Psoas muscle (tissue), 8 donors: ENCODE measurements around the gene MAK. TPM values are rescaled to one million over a fixed set of nuclear protein-coding genes. Genes with fewer than 3 reads are reported as not detected.

Experiments
- ATAC-seq, 4 donors: fragments of 200-7000 bp; cut with Tn5 transposase; one replicate each; pipeline ENCODE4 v1.9.1; 2020; ENCODE audit warnings: moderate library complexity in 3 of 4, mild to moderate bottlenecking in 2 of 4
- DNase-seq, 2 donors: peaks; one replicate each; pipeline ENCODE4 v3.0.0-alpha.2; 2020
- H3K27ac ChIP-seq: fragments of 200-600 bp; one replicate; pipeline ENCODE4 v1.8.0; 2022
- H3K27me3 ChIP-seq, 3 donors: fragments of 200-600 bp in 1 of 3; one replicate each; pipeline versions ENCODE4 v1.6.1 to v1.8.0; 2013 to 2022; ENCODE audit warnings: low read length in 2 of 3, mild to moderate bottlenecking in 2 of 3, moderate library complexity in 1 of 3; ENCODE audit not compliant: insufficient read depth in 3 of 3
- H3K36me3 ChIP-seq, 2 donors: fragments of 200-600 bp in 1 of 2; one replicate each; pipeline versions ENCODE4 v1.6.1 to v1.8.0; 2013 to 2022; ENCODE audit warnings: low read depth in 1 of 2, mild to moderate bottlenecking in 1 of 2, moderate library complexity in 1 of 2; ENCODE audit not compliant: insufficient read depth in 1 of 2
- H3K4me1 ChIP-seq: fragments of 200-600 bp; one replicate; pipeline ENCODE4 v1.8.0; 2022
- H3K4me3 ChIP-seq: fragments of 200-600 bp; one replicate; pipeline ENCODE4 v1.8.0; 2022; ENCODE audit warnings: mild to moderate bottlenecking
- H3K9me3 ChIP-seq: fragments of 200-600 bp; one replicate; pipeline ENCODE4 v1.8.0; 2022
- WGBS, 3 donors: extraction: QIAGEN DNeasy Blood & Tissue Kit; methylation state at CpG; one replicate each; pipeline versions ENCODE4 v1.1.6 to v1.1.7; 2013; 5-methylcytosine and 5-hydroxymethylcytosine counted together
- intact Hi-C, 2 donors: fragments of 100-400 bp; cut with DNase I; formaldehyde crosslinking; loops; one replicate each; pipeline versions ENCODE4 v1.11.0 to v1.14.2; 2022
- polyA plus RNA-seq, 3 donors: library from polyadenylated mRNA; stranded (reverse); fragments of 200-250 nt; gene quantifications; one replicate each; pipeline ENCODE4 v1.2.3, GENCODE V29; 2013
- total RNA-seq, 4 donors: library from RNA; stranded (reverse); fragmentation: NEBNext Ultra II Directional in 2 of 4; extraction: Animal tissue kit (Norgen Biotek cat#: 25700) in 2 of 4; gene quantifications; one replicate each; pipeline versions ENCODE4 v1.2.1 to v1.2.4, GENCODE V29; 2021 to 2023
- TF ChIP-seq, protein P1 (sequence below): fragments of 200-600 bp; IDR thresholded peaks from one replicate; pipeline ENCODE4 v1.8.0; 2022; ENCODE audit warnings: antibody characterized with exemption
- donor health status: healthy with polysubstance abuse.
- donor health status: DM: no; HTN: no; CAD: no; lungs with moderate emphysema.
- donor health status: Bipolar disorder and iron deficiency.
- donor health status: healthy.
- donor health status: DM: yes; HTN: yes; CAD: no.
- donor health status: DM: no; HTN: no; CAD: no.
- donor health status: DM: no; HTN: no; CAD: no.
- donor health status: DM: yes; HTN: yes; CAD: no.

The MAK gene
- total and polyA plus RNA-seq, 7 donors = 0.01 to 0.09 (median 0.03) TPM; not detected in 4

DNA sequence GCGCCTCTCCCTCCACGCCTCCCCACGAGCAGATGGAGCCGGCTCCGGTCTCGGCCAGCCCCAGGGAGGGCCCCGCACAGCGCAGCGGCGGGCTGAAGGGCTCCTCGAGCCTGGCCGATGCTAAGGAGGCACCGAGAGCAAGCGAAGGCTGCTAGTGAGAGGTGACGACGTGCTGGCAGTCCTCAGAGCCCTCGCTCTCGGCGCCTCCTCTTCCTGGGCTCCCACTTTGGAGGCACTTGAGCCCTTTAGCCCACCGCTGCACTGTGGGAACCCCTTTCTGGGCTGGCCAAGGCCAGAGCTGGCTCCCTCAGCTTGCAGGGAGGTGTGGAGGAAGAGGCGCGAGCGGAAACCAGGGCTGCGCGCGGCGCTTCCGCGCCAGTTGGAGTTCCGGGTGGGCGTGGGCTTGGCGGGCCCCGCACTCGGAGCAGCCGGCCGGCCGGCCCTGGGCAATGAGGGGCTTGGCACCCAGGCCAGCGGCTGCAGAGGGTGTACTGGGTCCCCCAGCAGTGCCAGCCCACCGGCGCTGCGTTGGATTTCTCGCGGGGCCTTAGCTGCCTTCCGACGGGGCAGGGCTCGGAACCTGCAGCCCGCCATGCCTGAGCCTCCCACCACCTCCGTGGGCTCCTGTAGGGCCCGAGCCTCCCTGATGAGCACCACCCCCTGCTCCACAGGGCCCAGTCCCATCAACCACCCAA lies 117.9 kb downstream of the MAK start:
- peak; percentile 45 to 71 for DNase-seq
- peaks cover 22% of the 10 kb centered on the region for H3K4me1 ChIP-seq
- H3K4me3 ChIP-seq = peak overlapping the region; percentile 68
- intact Hi-C loops = no loop called here
- H3K27ac ChIP-seq = peak overlapping the region; percentile 16
- TF ChIP-seq, protein P1, sequence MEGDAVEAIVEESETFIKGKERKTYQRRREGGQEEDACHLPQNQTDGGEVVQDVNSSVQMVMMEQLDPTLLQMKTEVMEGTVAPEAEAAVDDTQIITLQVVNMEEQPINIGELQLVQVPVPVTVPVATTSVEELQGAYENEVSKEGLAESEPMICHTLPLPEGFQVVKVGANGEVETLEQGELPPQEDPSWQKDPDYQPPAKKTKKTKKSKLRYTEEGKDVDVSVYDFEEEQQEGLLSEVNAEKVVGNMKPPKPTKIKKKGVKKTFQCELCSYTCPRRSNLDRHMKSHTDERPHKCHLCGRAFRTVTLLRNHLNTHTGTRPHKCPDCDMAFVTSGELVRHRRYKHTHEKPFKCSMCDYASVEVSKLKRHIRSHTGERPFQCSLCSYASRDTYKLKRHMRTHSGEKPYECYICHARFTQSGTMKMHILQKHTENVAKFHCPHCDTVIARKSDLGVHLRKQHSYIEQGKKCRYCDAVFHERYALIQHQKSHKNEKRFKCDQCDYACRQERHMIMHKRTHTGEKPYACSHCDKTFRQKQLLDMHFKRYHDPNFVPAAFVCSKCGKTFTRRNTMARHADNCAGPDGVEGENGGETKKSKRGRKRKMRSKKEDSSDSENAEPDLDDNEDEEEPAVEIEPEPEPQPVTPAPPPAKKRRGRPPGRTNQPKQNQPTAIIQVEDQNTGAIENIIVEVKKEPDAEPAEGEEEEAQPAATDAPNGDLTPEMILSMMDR = no peak
- 17 to 50% (median 27%) methylated on average over 39 to 49 of the region's 49 CpGs for WGBS, 3 donors
- H3K27me3 ChIP-seq = no peaks in the 10 kb centered on the region
- no peaks in the 10 kb centered on the region for H3K9me3 ChIP-seq
- no peaks in the 10 kb centered on the region for H3K36me3 ChIP-seq
- ATAC-seq = no peak

DNA sequence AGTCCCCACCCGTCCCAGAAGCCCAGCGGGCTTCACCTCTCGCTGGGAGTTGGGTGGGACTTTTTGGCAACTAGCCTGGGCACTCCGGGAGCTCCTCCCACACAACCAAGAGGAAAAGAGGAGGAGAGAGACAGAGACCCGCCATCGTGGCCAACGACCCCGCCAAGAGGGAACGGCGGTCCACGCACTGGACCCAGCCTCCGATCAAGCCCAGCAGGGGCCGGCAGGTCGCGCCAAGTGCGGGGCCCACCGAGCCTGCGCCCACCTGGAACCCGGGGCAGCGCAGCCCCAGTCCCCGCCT lies 118.4 kb downstream of the MAK start:
- ATAC-seq = no peak
- intact Hi-C loops = no loop called here
- peak overlapping the region; percentile 16 for H3K27ac ChIP-seq

DNA sequence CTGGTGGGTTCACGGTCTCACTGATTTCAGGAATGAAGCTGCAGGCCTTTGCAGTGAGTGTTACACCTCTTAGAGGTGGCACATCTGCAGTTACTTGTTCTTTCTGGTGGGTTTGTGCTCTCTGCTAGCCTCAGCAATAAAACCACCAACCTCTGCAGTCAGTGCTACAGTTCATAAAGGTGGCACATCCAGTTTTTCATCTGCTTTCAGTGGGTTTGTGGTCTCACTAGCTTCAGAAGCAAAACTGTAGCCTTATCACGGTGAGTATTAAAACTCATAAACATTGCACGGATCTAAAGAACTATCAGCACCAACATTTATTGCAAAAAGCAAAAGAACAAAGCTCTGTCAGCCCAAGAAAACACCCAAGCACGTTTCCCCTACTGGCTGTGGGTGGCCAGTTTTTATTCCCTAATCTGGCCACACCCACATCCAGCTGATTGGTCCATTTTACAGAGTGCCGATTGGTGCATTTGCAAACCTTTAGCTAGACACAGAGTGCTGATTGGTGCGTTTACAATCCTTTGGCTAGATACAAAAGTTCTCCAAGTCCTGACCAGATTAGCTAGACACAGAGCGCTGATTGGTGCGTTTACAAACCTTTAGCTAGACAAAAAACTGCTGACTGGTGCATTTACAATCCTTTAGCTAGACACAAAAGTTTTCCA lies 118.9 kb downstream of the MAK start:
- WGBS, 3 donors = 77 to 85% (median 80%) methylated on average over 8 of the region's 8 CpGs
- no peaks in the 10 kb centered on the region for H3K9me3 ChIP-seq
- peak overlapping the region; percentile 68 for H3K4me3 ChIP-seq
- ATAC-seq (no peak), DNase-seq (no peak)
- no peaks in the 10 kb centered on the region for H3K27me3 ChIP-seq
- no peak overlapping the region for H3K27ac ChIP-seq
- H3K4me1 ChIP-seq = peaks cover 15% of the 10 kb centered on the region
- H3K36me3 ChIP-seq = no peaks in the 10 kb centered on the region
- TF ChIP-seq, protein P1 = no peak
- intact Hi-C loops = no loop called here

More for the DNA sequence above, 118.4 kb downstream of the MAK start:
- Histone ChIP-seq H3K4me3 (peak overlapping the region; percentile 68), H3K27me3 (no peaks in the 10 kb centered on the region), H3K4me1 (peaks cover 19% of the 10 kb centered on the region), H3K36me3 (no peaks in the 10 kb centered on the region), H3K9me3 (no peaks in the 10 kb centered on the region)
- 24 to 52% (median 33%) methylated on average over 21 of the region's 21 CpGs for WGBS, 3 donors
- DNase-seq = peak; percentile 20 to 54
- TF ChIP-seq, protein P1 = no peak

DNA sequence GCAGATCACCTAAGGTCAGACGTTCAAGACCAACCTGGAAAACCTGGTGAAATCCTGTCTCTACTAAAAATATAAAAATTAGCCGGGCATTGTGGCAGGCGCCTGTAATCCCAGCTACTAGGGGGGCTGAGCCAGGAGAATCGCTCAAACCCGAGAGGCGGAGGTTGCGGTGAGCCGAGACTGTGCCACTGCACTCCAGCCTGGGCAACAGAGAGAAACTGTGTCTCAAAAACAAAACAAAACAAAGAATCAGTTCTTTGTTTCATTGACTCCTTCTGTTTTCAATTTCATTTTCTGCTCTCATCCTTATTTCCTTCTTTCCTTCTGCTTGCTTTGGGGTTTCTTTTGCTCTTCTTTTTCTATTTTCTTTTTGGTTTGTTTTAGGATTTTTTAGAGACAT lies 124.4 kb downstream of the MAK start:
- TF ChIP-seq, protein P1 = no peak
- Histone ChIP-seq H3K27ac (no peak overlapping the region), H3K27me3 (no peaks in the 10 kb centered on the region), H3K4me3 (no peak overlapping the region), H3K4me1 (no peaks in the 10 kb centered on the region), H3K36me3 (peaks cover 0 to 20% of the 10 kb centered on the region in 2 donors), H3K9me3 (no peaks in the 10 kb centered on the region)
- 85 to 89% (median 87%) methylated on average over 8 of the region's 8 CpGs for WGBS, 3 donors
- DNase-seq (no peak), ATAC-seq (no peak)
- intact Hi-C loops = no loop called here

Other genes with a start within 250 kb of the MAK start
- 1 to 10 TPM in 2 of 4 donors, under 1 TPM in 2; 0.61 to 1.5 (median 1.0) TPM for gene C6orf52, start 143.9 kb downstream of the MAK start, total RNA-seq
- under 1 TPM; 0.33 to 0.47 (median 0.38) TPM for gene C6orf52, start 143.9 kb downstream of the MAK start, polyA plus RNA-seq
- 10 to 100 TPM in 3 of 4 donors, 1 to 10 TPM in 1; 9.5 to 22.6 (median 18.3) TPM for gene PAK1IP1, start 143.6 kb downstream of the MAK start, total RNA-seq
- 10 to 100 TPM; 22.0 to 44.1 (median 25.2) TPM for gene PAK1IP1, start 143.6 kb downstream of the MAK start, polyA plus RNA-seq
- 10 to 100 TPM; 74.3 to 90.7 (median 86.7) TPM for gene TMEM14C, start 115.5 kb downstream of the MAK start, total RNA-seq
- 100 to 1,000 TPM in 2 of 3 donors, 10 to 100 TPM in 1; 64.4 to 161 (median 104) TPM for gene TMEM14C, start 115.5 kb downstream of the MAK start, polyA plus RNA-seq
- 10 to 100 TPM; 78.2 to 89.1 (median 81.8) TPM for gene TMEM14B, start 90.7 kb downstream of the MAK start, total RNA-seq
- 100 to 1,000 TPM in 1 of 3 donors, 10 to 100 TPM in 2; 66.1 to 118 (median 85.5) TPM for gene TMEM14B, start 90.7 kb downstream of the MAK start, polyA plus RNA-seq
- not detected for gene GCM2, start 43.5 kb upstream of the MAK start, total RNA-seq
- gene GCM2, start 43.5 kb upstream of the MAK start, polyA plus RNA-seq = not detected
- gene SYCP2L, start 48.5 kb upstream of the MAK start, total RNA-seq = under 1 TPM in 3 of 4 donors, not detected in 1; 0.08 to 0.99 (median 0.60) TPM
- gene SYCP2L, start 48.5 kb upstream of the MAK start, polyA plus RNA-seq = under 1 TPM; 0.12 to 0.25 (median 0.13) TPM
- gene ELOVL2, start 205.8 kb upstream of the MAK start, total RNA-seq = under 1 TPM; 0.36 to 0.93 (median 0.56) TPM
- under 1 TPM; 0.34 to 0.74 (median 0.57) TPM for gene ELOVL2, start 205.8 kb upstream of the MAK start, polyA plus RNA-seq